NCI-H1436 treated with DMSO at 0.1 percent for 48 hours (cell line): ENCODE data around the gene AP2A2.

Experiments
- DNase-seq: peaks from one replicate; lab custom pipeline; 2025; lab: John Stamatoyannopoulos, UW

Gene AP2A2

GRCh38 chr11:1042626-1043562, 117.2 kb downstream of the AP2A2 start:
- DNase-seq: no peak

DNA sequence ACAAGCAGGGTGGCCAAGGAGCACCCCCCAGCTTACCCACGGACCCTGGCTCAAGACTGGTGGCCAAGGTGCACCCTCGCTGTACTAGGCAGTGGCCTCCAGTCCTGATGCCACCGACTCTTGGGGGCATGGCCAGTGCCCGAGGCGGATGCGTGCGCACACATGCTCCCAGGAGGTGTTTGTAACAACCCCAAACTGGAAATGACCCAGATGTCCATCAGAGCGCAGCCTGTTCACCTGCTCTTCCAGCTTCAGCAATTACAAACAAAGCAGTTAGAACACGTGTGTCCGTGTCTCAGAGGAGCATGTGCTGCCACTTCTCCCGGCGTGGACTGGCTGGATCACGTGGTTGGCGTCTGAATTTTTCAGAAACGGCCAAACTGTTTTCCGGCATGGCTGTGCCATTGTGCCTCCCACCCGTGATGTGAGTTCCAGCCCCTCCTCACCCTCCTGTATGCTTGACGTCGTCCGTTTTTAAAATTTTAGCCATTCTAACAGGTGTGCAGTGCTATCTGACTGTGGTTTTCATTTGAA, 118.0 kb downstream of the AP2A2 start:
- DNase-seq: no peak

DNA sequence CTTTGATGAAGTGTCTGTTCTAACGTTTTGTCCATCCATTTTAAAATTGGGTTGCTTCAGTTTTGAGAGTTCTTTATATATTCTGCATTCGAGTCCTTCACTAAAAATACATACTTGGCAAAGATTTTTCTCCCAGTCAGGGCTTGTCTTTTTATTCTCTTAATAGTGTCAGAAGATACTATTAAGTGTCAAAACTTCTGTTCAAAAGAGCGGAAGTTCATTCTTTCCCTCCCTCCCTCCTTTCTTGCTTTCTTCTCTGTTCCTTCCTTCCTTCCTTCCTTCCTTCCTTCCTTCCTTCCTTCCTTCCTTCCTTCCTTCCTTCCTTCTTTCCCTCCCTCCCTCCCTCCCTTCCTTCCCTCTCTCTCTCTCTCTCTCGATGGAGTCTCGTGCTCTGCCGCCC, 118.5 kb downstream of the AP2A2 start:
- no peak for DNase-seq

DNA sequence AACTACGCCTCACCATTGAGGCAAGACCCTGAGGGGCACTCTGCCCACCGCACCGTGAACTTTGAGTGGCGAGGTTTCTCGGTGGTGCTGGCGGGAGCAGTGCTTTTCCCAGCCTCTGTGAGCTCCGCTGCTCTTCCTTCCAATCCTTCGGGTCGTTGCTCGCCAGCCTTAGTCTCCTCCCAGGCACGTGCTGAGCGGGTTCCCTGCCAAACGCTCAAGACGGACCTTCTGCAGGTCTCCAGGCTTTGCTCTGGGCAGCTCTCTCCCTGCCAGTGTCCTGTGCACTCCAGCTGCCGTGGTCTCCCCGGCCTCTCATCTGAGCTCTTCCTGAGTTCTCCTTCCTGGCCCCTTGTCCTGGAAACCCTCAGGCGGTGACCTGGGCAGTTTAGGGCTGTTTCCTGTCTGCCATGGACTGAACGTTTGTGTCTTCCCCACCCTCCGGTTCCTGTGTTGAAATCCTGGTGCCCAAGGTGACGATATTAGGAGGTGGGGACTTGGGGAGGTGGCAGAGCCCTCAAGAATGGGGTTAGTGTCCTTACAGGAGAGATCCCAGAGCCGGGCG, 122.0 kb downstream of the AP2A2 start:
- no peak for DNase-seq

DNA sequence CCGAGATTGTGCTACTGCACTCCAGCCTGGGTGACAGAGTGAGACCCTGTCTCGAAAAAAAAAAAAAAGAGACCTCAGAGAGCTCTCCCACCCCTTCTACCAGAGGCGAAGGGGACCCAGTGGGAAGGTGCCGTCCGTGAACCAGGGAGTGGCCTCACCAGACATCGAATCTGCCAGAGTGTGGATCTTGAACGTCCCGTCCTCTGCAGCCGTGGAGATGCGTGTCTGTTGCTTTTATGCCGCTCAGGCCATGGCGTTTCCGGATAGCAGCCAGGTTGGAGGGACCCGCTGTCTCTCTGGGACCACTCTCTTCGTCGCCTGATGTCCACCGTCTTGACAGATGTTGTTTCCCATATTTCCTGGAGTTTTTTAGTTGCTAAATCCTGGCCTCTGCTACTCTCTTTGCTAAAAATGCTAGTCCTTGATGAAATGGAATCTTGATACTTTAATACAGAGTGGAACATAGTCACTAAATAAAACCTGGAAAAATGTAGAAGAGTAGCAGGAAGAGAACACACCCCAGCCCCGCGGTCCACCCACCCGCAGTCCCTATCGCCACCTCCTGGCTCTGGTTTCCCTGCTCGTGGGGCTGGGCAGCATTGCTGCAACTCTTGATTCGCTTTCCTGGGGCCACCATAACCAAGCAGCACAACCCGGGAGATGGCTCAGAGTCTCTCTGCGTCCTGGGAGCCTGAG, 122.9 kb downstream of the AP2A2 start:
- DNase-seq: no peak

DNA sequence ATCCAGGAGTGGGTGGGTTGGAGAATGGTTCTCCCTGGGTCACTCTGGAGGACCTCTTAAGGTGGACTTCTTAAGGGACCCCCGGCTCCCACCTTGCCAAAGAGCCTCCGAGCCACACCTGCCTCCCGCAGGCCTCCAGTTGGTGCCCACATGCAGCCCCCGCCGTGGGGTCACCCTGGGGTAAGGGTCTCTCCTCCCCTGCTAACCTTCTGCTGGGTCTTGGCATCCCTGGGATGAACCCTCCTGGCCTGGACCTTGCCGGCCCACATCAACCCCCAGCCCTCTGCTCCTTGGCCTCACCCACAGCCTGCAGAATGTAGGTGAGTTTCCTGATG, 123.4 kb downstream of the AP2A2 start:
- DNase-seq: no peak

DNA sequence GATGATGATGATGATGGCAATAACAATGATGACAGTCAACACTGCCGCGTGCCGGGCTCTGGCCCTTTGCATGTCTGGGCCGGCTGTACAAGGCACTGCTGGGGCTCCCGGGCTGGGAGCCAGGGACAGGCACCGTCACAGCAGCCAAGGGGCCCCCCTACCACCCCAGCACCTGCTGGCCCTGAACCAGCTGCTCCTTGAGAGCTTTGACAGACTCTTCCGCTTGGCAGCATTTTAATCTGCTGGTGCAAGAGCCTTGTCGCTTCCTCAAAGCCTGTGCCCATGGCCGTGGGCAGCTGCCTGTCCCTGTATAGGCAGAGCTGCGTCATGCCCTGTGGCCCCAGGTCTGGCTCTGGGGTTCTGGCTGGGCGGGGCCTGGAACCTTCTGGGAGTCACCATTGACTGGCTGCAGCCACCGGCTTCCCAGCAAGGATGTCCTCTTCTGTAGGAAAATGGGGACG, 123.8 kb downstream of the AP2A2 start:
- DNase-seq: no peak

DNA sequence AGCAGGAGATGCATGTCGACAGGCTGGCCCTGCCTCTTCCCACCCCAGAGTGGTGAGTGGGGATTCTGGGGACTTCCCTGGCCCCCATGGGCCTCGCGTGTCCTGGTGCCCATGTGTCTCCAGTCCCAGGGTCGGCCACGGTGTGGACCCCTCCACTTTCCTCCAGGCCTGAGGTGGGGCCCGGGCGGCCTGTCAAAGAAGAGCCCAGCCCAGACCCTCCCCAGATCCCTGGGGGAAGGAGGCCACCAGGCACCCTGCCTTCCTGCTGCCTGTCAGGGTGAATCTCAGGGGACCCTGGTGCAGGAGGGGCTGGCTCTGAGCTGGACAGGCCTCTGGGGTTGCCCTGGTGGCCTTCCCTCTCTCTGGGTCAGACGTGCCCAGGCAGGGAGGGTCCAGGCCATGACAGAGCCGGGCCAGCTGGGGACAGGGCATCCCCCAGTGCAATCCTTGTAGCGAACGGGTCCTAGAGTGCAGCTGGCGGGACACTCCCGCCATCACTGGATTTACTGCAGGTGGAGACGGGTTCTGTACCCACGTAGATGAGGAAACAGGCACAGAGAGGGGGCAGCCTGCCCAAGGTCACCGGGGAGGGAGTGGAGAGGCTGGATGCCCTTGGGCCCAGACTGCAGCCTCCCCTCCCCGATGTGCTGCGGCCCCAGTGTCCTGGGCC, 124.4 kb downstream of the AP2A2 start:
- DNase-seq: no peak

- DNase-seq: peak; percentile 14
These were observed 125.1 kb downstream of the AP2A2 start for GRCh38 chr11:1050581-1051355.

GRCh38 chr11:1051356-1052132, 125.9 kb downstream of the AP2A2 start:
- DNase-seq: no peak

DNA sequence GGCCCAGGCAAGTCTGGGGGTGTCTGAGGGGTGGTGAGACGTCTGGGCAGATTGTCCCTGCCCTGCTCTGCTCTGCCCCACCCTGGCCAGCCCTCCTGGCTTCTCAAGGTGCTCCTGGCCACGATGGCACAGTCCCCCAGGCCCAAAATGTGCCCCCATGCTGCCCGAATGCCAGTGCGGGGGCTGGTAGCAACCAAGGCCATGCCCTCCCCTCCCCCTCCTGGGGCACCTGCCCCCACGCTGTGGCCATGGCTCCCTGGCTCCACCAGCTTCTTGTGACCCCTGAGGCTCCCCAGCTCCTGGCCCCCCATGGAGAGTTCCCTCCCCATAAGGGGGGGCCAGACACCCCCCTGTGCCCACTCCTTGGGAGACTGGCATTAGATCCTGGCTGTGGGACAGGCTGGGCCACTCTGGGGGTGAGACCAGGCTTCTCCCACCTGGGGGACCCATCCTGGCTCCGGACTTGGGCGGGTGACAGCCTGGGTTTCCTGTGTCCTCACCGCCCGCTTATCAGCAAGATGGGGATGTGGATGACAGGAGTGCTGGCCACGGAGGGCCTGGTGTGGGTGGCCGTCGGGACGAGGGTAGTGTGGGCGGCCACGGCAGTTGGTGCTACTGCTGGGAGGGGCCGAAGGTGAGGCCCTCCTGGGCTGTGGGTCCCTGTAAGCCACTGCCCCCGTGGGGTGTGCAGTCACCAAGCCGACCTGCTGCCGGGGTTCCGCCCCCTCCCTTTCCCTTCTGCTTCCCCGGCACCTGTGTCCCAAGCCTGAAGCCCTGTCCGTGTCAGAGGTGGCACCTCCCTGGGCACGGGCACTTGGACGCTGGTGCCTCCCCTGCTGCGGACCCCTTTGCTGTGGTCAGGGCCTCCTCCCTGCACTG, 126.7 kb downstream of the AP2A2 start:
- DNase-seq: no peak

DNA sequence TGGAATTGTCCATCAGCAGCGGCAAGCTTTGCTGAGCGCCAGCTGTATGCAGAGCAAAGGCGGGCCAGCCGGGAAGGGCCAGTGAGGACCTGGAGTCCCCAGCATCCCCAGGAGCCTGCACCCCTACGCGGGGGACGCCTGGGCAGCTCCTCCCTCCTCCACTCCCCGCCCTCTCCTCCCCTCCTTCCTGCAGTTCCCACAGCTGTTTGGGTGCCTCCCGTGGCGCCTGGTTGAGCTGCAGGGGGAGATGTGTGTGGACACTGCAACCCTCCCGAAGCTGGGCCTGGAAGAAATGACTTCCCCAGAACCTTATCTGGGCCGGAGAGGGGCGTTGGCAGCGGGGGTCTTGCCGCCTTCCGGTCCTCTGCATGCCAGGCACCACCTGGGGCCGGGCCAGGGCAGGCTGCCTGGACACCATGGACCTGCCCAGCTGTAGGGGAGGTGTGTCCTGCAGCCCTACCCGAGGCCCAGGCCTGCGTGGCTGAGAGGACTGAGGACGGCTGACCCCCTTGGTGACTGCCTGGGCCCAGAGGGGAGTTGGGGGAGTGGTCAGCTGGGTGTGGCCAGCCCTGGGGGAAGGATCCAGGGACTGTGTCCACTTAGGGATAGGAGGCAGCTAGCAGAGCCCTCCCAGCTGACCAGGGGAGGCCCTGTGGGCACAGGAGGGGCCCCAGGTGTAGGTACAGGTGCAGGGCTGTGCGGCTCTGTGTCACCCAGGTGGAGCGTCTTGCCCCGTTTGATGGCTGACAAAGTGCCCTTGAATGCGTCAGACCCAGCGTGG, 127.6 kb downstream of the AP2A2 start:
- DNase-seq: no peak

- DNase-seq: no peak
These were observed 128.8 kb downstream of the AP2A2 start for GRCh38 chr11:1054143-1055108.

- DNase-seq: no peak
These were observed 129.5 kb downstream of the AP2A2 start for GRCh38 chr11:1055109-1055703.

- DNase-seq: no peak
These were observed 130.5 kb downstream of the AP2A2 start for GRCh38 chr11:1055990-1056771.

GRCh38 chr11:1057806-1058205, 132.1 kb downstream of the AP2A2 start:
- no peak for DNase-seq
